ENCODE results near the gene TMEM242.

- no peak for TF ChIP-seq FOS (IDR thresholded peaks at IDR 0.05; ENCODE audit: borderline replicate concordance, insufficient read depth, low read length)
- TF ChIP-seq CTCF (IDR thresholded peaks at IDR 0.05; ENCODE audit: extremely low read depth in 1 of 2, insufficient read depth in 1 of 2, low read depth in 1 of 2, low read length in 2 of 2), result no peak
Measured at GRCh38 chr6:157333956-157334355, 10.6 kb upstream of the TMEM242 start.

Measured in endothelial cell of umbilical vein (primary cell).